SK-N-MC (cell line): ENCODE data around the gene NLRC5.

Experiments
- EZH2 ChIP-seq: fragments of 200-600 bp; sonication (generic); IDR thresholded peaks from one replicate; pipeline ENCODE4 v1.6.1; 2017; ENCODE audit warnings: antibody characterized with exemption
- POLR2AphosphoS5 ChIP-seq: IDR thresholded peaks from 2 replicates; pipeline ENCODE4 v1.6.1; 2012; ENCODE audit warnings: mild to moderate bottlenecking, low read depth, low read length, borderline replicate concordance

DNA sequence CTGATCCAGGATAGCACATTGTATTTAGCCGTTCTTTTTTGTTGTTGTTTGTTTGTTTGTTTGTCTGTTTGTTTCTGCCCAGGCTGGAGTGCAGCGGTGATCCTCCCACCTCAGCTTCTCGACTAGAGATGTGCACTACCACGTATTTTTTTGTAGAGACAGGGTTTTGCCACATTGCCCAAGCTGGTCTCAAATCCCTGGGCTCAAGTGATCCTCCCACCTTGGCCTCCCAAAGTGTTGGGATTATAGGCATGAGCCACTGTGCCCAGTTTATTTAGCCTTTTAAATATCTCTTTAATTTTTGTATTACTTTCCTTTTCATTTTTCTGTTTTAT lies 9.2 kb upstream of the NLRC5 start:
- TF ChIP-seq POLR2AphosphoS5 (no peak), EZH2 (no peak)
